Activated CD4-positive, CD25-positive, alpha-beta regulatory T cell (primary cell): ENCODE results near the gene CDRT4.
A peak's percentile ranks its signal among the peaks of the same experiment; 100 is the strongest.
"Not testable (repeated sequence)": the region's sequence is repeated elsewhere in the genome, so short reads cannot be mapped to it uniquely, and the experiment has no call there.

ENCODE experiments used
- DNase-seq, 4 experiments: peaks; one replicate each; lab custom pipeline; 2025; lab: John Stamatoyannopoulos, UW

The CDRT4 gene

DNA sequence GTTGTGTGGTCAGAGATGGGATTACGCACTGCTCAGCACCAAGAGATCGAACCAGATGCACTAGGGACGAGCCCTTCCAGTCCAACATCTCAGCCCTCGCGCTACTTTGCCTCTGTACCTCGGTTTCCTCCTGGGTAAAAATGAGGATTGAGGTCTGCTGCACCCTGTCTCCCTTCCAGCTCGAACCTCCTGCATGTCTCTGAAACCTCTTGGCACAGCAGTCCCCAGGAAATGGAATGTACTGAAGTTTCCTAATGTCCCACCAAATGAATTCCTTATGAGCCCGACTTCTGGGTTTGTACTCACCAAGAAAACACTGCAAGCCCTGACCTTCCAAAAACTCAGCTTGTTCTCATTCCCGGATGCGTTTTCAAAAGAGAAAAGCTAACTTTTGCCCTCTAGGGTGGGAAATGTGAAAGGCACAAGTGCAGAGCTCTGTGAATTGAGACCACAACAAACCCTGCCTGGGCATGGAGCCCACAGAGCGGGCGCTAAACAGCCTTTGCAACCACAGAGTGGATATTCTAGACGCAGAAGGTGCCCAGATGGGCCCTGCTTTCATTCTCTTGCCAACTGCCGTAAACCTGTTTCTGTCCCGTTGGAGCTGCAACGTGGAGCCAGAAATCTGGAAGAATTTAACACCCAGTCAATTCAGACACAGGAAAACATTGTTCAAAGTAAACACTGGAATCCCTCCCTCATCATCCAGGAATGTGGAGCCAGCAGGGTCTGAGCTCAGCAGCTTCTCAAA lies 10.3 kb downstream of the CDRT4 start:
- no peak for DNase-seq

DNA sequence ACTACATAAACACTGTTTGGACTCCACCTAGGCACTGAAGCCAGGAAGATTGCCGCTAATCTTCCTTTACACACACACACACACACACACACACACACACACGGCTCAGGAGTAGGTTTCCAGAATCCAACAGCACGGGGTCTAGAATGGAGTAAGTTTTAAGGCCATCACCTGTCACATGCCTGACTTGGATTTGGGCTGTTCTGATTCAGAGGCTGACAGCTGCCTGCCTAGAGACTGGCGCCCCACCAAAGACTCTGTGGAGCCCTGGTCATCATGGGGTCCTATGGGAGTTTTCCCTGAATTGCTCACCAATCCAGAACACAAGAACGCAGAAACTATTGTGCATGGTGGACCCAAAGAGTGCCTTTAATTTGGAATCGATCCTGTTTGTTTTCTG lies 10.9 kb downstream of the CDRT4 start:
- no peak for DNase-seq

DNA sequence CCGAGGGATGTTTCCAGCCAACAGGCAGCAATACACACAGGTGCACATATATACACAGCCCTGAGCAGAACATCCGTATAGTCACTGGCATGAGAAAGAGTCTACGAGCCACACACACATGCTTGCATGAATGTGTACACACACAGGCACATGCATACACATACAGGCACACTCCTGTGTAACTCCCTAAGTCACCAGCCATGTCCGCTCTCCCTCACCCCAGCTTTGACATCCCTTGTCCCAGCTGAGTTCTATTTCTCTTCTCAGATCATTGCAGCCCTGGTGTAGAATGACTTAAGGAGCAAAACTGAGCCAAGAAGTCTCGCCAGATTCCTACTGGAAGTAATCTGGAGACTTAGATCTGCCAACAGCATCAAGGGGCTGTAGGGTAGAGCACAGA lies 13.1 kb downstream of the CDRT4 start:
- DNase-seq, result no peak

DNA sequence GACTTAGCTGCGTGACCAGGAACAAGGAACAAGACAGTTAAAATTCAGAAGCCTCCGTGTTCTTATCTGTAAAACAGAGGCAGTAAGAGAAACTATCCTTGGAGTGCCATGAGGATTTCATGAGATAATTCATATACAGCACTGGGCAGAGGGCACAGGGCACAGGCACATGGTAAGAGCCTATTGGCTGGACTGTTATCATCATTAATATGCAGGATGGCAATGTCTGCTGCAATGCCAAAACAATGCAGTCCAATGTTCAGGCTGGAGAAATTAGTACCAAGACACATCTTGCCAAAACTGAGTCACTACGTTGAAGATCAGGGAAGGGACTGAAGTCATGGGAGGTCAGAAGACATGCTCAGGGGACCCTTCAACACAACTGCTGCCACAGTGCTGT lies 13.6 kb downstream of the CDRT4 start:
- DNase-seq, result no peak

DNA sequence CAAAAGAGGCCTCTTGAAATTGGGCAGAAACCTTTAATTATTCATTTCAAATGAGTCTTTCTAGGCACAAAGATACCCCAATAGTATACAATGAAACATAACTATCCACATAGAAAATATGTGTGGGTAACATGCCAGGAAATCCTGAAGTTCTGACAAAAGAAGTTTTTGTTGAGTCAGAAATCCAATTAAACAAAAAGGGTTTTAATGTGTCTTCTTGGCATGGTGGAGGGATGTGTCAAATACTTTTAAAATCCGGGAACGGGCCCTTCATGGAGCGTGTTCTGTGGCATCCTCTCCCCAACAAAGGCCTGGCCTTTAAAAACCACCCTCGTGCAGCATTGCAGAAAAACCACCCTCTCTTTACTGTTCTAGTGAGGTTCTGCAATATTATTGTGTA lies 14.2 kb downstream of the CDRT4 start:
- DNase-seq, result no peak

DNA sequence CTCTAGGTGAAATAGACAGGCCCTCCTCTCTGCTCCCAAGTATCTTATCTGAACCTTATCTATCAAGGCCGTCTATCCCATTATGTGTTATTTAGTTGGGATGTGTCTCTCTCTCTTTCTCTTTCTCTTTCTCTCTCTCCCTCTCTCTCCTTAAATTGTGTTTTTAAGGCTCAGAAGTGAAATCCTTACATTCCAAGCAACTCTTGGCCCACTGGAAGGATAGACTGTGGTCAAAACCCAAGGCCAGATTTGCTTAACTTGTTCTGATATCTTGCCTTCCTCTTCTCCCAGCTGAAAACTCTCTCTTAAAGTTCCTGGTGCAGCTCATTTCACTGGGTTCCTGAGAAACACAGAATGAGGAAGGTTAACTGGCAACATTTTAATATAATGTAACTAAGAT lies 14.7 kb downstream of the CDRT4 start:
- DNase-seq, result no peak

DNA sequence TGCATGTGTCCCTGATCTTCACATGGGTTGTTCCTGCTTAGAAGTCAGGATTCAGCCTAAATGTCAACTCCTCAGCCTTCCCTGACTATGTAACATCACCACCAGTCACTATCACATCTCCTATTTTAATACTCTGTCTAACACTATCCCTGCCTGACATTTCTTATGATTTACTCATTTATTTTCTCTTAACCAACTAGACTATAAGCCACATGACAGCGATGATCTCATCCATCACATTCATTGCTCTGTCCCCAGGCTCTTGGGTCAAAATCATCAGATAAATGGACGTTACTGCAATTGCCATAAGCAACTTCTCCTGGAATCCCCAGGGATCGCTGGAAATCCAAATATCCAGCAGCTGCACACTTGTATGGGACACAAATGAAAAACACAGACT lies 15.7 kb downstream of the CDRT4 start:
- no peak for DNase-seq

DNA sequence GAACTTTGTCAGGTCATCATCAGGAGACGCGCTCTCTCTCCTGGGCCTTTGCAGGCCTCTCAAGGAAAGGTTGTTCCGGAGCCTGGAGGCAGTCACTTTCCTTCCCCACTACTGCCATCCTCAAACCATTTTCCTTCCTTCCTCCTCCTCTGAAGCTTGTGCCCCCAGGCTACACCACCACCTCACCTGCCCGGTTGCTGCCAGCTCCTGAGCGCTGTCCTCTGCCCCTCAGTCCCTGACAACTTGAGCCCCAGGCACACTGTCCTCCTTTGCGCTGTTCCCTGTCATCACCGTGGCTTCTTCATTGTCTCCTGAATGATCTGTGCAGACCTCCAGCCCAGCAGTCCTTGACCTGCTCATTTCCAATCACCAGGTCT lies 18.9 kb downstream of the CDRT4 start:
- no peak for DNase-seq

DNA sequence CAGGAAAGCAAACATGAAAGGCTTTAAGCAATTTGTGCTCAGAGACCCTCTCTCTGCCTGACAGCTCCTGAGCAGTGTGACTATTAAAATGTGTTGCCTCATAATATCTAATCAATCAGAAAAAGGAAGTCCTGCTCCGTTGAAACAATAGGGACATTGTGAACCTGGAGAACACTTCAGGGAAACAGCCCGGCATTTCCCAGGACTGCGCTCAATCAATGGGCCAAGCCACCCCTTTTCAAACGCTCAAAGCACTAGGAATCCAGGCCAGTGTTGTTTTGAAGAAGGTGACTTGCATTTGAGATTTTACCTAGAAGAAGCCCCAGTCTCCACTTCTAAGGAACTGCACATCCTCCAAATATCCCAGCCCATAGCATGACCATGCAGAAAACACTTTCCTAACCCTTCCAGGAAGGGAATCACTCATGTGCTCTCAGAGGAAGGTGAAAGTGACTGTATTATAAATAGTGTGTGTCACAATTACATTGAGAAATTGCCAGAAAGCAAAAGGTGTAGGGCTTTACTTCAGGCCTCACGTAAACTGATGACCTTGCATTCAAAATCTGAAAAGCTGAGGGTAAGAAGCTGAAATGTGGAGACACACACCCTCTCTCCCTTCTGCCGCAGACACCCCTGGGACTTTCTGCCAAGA lies 19.4 kb downstream of the CDRT4 start:
- no peak for DNase-seq

DNA sequence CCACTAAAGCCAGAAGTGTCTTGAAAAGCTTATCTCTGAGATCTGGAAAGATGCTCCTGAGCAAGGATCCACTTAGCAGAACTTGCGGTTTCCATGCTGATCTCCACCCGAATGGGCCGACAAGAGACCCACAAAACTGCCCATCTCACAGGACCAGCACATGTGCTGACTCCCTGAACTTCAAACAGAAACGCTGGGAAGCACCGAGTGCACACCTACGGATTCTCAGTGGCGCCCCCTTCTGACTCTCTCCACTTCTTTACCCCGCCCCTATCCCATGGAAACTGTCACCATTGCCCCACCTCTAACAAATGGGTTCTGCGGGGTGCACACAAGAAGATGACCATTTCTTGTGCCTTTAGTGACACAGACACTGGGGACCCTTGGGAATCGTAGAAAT lies 21.4 kb downstream of the CDRT4 start:
- DNase-seq, result no peak

DNA sequence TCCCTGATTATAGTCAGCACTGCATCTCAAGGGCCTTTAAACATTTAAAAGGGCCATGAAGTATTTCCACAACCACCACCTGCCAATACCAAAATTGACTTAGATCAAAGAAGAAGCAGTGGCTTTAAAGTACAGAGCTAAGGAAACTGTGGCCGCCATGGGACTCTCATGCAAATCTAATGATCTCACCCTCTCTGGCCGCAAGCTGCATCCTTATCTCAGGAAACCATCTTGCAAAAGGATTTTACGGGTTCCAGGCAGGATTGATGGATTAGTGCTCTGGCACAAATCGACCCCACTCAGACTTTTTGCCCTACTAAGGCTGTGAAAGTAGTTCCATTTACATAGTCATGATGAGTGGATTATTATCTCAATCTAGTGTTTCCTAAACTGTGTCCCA lies 22.6 kb downstream of the CDRT4 start:
- no peak for DNase-seq

DNA sequence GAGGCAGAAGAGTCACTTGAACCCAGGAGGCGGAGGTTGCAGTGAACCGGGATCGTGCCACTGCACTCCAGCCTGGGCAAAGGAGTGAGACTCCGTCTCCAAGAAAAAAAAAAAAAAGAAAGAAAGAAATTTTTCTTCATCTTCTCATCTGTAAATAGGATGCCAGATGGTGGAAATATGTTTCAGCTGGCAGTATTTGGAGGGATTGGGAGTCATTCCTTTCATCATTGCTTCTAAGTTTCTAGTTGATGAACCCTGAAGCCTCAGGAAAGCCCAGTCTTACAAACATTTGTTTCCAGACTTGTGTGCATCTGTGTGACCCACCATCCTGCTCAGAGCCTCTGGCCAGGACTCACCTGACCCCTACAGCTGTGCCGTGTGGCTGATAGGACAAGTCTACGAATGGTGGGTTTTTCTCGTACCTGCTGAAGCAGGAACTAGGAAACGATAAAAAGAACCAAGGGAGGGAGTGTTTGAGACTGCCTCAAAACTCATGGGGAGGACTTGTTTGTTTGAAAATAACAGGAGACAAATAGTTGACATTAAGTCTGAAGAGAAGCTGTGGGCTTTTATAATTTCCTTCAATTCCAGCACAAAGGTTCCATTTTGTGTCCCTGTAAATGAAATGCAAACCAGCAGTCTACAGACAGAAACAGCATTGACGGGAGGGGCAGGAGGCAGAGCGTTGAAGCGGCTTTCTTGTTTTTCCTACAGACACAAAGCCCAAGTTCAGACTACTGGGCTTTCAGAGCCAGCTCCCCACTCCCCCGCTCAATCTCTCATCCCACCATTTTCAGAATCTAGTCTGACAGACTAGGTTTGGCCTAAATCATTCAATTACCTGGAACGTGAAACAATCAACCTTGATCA lies 24.9 kb downstream of the CDRT4 start:
- no peak for DNase-seq

DNA sequence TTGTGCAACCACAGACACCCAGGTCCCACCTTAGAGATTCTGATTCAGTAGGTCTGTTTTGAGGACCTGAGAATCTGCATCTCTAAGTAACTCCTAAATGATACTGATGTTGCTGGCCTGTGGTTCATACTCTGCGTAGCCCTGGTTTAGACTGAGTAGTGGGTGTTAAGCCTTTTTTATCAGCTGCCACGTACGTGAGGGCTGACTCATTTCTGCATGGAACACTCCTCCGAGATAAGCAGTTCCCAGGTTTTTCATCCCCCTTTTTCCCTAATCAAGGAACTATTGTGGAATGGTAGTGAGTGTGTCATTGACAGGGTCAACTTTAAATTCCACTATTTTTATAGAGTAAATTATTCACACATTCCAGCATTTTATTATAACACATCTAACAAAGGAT lies 26.1 kb downstream of the CDRT4 start:
- DNase-seq, result no peak

DNA sequence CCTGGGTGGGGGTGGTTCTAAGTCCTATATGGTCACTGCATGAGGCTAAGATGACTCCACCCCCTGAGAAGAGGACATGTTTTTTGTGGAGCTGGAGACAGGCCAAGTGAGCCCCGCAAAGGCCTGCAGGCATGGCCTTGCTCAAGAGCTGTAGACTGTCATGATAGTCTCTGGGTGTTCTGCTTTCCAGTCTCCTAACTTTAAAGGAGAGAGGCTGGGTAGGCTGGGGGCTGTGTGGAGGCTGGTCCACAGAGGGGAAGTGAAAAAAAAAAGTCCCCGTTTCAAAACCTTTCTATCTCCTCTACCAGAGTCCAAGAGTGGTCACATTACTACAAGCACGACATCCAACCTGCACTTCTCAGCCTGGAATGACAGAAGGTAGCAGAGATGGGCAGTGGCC lies 27.1 kb downstream of the CDRT4 start:
- no peak for DNase-seq

DNA sequence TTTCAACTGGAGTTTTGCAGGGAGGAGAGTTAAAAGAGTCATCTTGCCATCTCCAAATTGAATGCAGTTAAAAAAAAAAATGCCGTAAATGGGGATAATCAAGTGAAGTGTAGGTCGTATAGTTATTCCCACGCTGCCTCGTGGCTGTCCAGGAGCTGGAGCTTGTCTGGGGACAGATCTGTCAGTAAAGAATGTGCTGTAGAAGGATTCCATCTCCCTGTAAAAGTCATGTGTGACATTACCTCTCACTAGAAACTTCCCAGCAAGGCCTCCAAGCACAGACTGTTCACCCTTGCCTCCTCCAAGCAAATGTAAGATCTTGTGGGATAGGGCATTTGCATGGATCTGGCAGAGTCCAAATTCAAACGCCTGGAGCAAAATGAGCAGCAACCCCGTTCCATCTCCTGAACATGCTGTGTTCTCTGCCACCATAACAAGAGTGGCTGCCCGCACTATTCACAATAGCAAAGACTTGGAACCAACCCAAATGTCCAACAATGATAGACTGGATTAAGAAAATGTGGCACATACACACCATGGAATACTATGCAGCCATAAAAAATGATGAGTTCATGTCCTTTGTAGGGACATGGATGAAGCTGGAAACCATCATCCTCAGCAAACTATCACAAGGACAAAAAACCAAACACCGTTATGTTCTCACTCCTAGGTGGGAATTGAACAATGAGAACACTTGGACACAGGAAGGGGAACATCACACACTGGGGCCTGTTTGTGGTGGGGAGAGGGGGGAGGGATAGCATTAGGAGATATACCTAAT lies 28.0 kb downstream of the CDRT4 start:
- DNase-seq, result not testable (repeated sequence)

DNA sequence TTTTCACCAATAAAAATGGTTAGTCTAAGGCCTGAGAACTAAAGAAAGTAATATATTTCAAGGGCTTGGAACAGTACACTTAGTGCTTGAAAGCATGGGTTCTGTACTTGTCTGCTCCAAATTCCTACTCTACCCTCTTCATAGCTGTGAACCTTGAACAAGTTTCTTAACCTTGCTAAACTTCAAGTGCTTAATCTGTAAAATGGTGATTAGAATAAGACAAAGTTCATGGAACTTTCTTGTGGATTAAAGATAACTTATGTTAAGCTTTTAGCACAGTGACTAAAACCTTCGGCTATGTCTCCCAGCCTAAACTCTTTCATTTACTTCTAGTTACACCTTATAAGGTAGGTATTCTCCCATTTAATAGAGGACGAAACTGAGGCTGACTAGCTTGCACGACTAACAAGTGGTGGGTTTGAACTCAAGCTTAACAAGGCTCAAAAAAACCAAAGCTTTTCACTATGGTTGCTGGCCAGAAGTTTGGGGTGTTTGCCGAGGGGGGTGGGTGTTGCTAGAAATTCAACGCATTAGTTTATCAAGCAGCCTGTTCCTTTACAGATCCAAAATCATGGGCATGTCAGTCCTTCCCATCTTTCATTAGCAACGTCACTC lies 28.8 kb downstream of the CDRT4 start:
- DNase-seq, result no peak

DNA sequence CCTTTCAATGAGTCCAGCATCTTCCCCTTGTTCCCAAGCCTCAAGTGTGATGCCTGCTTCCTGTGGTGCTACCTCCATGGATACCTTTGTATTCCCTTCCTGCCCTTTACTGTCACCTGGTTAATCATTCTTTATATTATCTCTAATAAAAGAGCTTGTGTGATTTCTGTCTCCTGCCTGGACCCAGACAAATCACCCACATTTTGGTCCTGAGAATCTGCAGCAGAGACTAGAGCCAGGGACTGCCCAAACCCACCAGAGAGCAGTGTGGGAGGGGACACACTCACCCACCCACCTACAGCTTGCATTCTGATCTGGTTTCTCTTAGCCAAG lies 30.2 kb downstream of the CDRT4 start:
- DNase-seq, result no peak

DNA sequence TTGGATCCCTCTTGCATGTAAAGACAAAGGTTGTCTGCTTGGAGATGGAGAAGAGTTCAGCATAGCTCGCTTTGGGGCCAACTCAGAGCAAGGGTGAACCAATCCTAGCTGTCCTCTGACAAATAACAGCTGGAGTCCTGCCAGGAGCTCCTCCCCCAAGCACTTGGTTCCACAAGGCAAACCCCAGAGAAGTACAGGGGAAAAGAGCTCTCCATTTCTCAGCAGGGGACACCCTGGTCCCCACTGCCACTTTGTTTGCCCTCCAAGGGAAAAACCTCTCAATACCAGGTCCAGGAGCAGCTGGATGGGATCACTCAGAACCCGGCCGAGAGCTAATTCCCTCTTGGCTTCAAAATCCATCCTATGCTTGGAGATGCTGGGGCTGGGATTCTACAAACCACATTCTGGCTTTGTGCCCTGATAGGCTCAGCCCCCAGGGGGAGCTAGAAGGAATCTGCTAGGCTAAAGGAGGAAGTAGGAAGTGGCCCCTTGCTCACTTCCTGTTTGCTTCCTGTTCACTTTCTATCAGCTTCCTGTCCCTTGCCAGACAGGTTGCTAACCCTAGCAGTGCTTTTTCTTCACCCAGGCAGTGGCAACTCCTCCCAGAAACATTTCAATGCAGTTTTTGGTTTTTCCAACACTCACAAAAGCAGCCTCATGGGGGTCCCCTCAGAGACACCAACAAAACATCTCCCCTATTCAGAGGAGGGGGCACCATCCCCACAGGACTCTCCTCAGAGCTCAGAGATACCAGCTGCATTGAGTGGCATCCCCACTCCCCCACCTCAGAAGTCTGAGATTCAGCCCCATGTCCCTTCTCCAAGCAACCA lies 30.7 kb downstream of the CDRT4 start:
- DNase-seq, result peak in 1 of 4 experiments; percentile 10

DNA sequence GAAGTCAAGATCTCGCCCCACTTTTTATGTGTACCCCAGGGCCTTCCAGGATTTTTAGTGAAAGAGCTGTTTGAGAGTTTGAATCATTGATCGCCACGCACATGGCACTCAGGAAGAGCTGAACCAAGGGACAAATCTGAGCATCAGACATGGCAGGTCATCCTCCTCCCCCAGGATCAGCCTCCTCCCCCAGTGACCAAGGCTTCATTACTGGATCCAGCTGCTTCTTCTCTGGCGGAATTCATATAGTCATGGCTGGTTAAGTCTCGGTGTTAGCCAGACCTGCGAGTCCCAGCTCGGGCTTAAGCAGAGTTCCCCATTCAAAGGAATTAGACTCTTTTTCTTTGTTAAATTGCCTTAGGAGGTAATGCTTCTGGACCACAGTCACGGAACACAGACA lies 32.5 kb downstream of the CDRT4 start:
- no peak for DNase-seq

DNA sequence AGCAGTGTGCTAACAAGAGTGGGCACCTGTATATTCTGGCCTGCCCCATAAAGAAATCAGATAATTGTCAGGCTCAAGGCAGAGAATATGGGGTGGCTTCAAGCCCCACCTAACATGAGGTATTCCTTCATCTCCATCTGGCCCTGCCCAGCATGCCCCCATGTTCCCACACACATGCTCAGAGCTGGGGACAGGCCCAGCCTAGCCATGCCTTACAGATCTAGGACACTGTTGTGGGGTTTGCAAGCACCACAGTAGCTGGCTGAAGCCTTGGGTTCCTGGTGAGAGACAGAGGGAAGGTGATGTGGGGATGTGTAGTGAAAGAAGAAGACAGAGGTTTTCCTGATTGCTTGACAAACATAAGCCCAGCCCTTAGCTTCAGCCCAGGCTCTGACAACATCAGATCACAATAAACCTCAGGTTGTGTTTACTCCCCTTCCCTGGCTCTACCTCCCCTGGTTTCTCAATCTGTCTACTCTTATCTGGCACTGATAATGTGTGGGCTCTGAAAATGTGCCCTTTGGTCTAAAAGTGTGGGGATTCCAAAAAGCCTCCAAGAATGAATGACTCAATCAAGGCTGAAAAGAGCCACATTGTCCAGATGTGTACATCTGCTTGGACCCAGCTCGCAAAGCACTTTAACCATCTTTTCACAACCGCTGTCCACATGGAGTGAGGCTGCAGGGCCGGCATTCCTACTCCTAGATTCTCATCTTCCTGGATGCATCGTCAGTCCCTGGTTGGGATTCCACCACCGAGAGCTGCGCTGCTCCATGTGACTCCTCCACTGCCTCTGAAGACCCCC lies 34.4 kb downstream of the CDRT4 start:
- no peak for DNase-seq
